Neural cell (in vitro differentiated cells): Measurements from ENCODE around the gene HEPACAM2.

Experiments used
- CTCF ChIP-seq: fragments of 450-650 bp; IDR thresholded peaks from 2 replicates; pipeline ENCODE4 v1.5.1; 2014; ENCODE audit warnings: antibody characterized with exemption, mild to moderate bottlenecking, moderate library complexity; ENCODE audit not compliant: poor library complexity, severe bottlenecking
- EP300 ChIP-seq: fragments of 450-650 bp; conservative IDR thresholded peaks from 2 replicates; pipeline ENCODE4 v1.6.1; 2014; ENCODE audit warnings: antibody characterized with exemption, mild to moderate bottlenecking, moderate library complexity; ENCODE audit not compliant: poor library complexity, severe bottlenecking
- EZH2 ChIP-seq: fragments of 200-600, 300-800 bp; shearing (Covaris generic), sonication (generic); IDR thresholded peaks from 2 replicates; pipeline ENCODE4 v1.6.1; 2014; ENCODE audit warnings: antibody characterized with exemption, low read length, borderline replicate concordance, mild to moderate bottlenecking; ENCODE audit not compliant: insufficient read depth, poor library complexity, severe bottlenecking
- MXI1 ChIP-seq: fragments of 450-650 bp; conservative IDR thresholded peaks from 2 replicates; pipeline ENCODE4 v1.6.1; 2014; ENCODE audit warnings: antibody characterized with exemption, mild to moderate bottlenecking; ENCODE audit not compliant: poor library complexity, severe bottlenecking
- POLR2AphosphoS5 ChIP-seq: IDR thresholded peaks from 2 replicates; pipeline ENCODE4 v1.6.1; 2012
- RAD21 ChIP-seq: fragments of 450-650 bp; conservative IDR thresholded peaks from 2 replicates; pipeline ENCODE4 v1.6.1; 2014; ENCODE audit warnings: antibody characterized with exemption, mild to moderate bottlenecking, moderate library complexity
- REST ChIP-seq: IDR thresholded peaks from 2 replicates; pipeline ENCODE4 v1.6.1; 2012; ENCODE audit warnings: borderline replicate concordance
- TAF1 ChIP-seq: IDR thresholded peaks from 2 replicates; pipeline ENCODE4 v1.6.1; 2012; ENCODE audit warnings: low read depth

GRCh38 chr7:93231799-93232672 lies 5.8 kb upstream of the HEPACAM2 start, which contains the start of gene VPS50:
- TF ChIP-seq CTCF (peak; percentile 48), EP300 (no peak), POLR2AphosphoS5 (peak; percentile 86), EZH2 (no peak), TAF1 (peak; percentile 77), MXI1 (peak; percentile 91), REST (peak; percentile 36), RAD21 (peak; percentile 16)
